Measurements from ENCODE around the gene RSPRY1.

RSPRY1 gene

DNA sequence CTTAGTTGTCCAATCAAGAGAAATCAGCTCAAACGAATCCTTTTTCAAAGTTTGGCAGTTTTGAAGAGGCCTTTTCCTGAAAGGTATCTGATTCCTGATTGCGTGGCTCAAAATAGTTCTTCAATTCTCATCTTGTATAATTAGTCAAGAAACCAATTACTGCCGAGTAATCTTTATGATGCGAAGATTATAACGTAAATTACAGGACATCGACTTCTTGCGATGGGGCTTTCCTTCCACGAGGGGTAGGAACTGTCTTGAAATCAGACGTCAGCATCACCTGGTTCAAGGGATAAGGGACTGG lies 58.3 kb downstream of the RSPRY1 start:
- TF ChIP-seq, protein P1, sequence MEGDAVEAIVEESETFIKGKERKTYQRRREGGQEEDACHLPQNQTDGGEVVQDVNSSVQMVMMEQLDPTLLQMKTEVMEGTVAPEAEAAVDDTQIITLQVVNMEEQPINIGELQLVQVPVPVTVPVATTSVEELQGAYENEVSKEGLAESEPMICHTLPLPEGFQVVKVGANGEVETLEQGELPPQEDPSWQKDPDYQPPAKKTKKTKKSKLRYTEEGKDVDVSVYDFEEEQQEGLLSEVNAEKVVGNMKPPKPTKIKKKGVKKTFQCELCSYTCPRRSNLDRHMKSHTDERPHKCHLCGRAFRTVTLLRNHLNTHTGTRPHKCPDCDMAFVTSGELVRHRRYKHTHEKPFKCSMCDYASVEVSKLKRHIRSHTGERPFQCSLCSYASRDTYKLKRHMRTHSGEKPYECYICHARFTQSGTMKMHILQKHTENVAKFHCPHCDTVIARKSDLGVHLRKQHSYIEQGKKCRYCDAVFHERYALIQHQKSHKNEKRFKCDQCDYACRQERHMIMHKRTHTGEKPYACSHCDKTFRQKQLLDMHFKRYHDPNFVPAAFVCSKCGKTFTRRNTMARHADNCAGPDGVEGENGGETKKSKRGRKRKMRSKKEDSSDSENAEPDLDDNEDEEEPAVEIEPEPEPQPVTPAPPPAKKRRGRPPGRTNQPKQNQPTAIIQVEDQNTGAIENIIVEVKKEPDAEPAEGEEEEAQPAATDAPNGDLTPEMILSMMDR (IDR thresholded peaks at IDR 0.05; ENCODE audit: control extremely low read depth, extremely low read depth, low read depth, missing control alignments): no peak
- DNase-seq (ENCODE audit: extremely low spot score): no peak
- POLR2A ChIA-PET: no interaction called here
- CTCF ChIA-PET: interaction anchor here (1.0 to 1.6 kb wide), 2 partner anchors 8 to 161 kb away, joined by 3 to 4 read pairs; no protein-coding TSS in a partner anchor

- TF ChIP-seq, protein P1 (IDR thresholded peaks at IDR 0.05; ENCODE audit: control extremely low read depth, extremely low read depth, low read depth, missing control alignments): no peak
- POLR2A ChIA-PET: interaction anchor here (0.9 to 1.7 kb wide), 2 partner anchors 11 to 16 kb away, joined by 3 to 10 read pairs; no protein-coding TSS in a partner anchor
- CTCF ChIA-PET: interaction anchor here (0.7 to 1.6 kb wide), 5 partner anchors 9 to 275 kb away, joined by 3 to 4 read pairs (median 3); no protein-coding TSS in a partner anchor
- peak; percentile 100 for DNase-seq (ENCODE audit: extremely low spot score)
Measured at GRCh38 chr16:57244767-57245471, 58.8 kb downstream of the RSPRY1 start, which contains the start of gene ARL2BP. Gene ARL2BP (plus strand): TSS chr16:57245259. CDS start chr16:57245368, 109 bp downstream.

DNA sequence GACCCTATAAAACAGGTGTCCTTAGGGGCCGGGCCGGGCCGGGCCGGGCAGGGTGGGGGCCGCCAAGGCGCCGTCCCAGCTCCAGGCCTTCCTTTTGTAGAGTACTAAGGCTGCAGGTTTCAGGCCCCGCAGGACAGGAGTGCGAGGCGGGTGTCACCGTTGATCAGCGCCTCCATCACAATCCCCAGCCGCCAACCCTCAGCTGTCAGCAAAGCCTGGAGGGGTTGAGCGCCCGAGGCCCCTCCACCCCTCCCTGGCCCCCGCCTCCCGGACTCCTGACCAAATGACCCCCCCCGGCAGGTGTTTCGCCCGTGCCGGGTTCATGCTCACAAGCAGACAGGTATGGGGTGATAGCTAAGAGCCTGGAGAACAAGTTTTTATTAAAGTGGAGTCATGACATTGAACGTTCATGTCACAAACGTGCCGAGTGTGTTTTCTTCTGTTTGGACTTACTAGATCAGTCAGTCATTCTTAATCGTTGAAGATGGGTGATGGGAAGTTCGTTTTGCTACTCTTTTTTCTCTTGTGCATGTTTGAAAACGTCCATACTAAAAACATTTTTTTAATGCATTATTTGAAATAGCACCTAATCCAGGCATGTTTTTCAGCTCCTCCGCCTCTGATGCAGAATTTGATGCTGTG lies 59.5 kb downstream of the RSPRY1 start:
- peak; percentile 45 for DNase-seq (ENCODE audit: extremely low spot score)
- TF ChIP-seq, protein P1 (IDR thresholded peaks at IDR 0.05; ENCODE audit: control extremely low read depth, extremely low read depth, low read depth, missing control alignments): no peak
- CTCF ChIA-PET: interaction anchor here (0.7 to 1.6 kb wide), 5 partner anchors 10 to 274 kb away, joined by 3 to 4 read pairs (median 3); no protein-coding TSS in a partner anchor
- POLR2A ChIA-PET: interaction anchor here (0.9 to 1.7 kb wide), 2 partner anchors 10 to 15 kb away, joined by 3 to 10 read pairs; no protein-coding TSS in a partner anchor

DNA sequence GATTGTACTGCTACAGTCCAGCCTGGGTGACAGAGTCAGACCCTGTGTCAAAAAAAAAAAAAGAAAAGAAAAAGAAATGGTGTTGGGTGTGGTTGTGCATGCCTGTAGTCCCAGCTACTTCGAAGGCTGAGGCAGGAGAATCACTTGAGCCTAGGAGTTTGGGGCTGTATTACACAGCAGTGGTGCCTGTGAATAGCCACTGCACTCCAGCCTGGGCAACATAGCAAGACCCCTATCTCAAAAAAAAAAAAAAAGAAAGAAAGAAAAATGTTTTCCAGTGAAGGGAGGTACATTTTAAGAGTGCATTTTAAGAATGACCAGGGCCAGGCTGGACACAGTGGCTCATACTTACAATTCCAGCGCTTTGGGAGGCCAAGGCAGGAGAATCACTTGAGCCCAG lies 65.2 kb downstream of the RSPRY1 start:
- CTCF ChIA-PET: interaction anchor here (0.7 to 1.3 kb wide), 2 partner anchors 10 to 13 kb away, joined by 3 read pairs; no protein-coding TSS in a partner anchor
- TF ChIP-seq, protein P1 (IDR thresholded peaks at IDR 0.05; ENCODE audit: control extremely low read depth, extremely low read depth, low read depth, missing control alignments): no peak
- no peak for DNase-seq (ENCODE audit: extremely low spot score)
- POLR2A ChIA-PET: no interaction called here

GRCh38 chr16:57252148-57252721 lies 66.1 kb downstream of the RSPRY1 start:
- DNase-seq (ENCODE audit: extremely low spot score): no peak
- TF ChIP-seq, protein P1 (IDR thresholded peaks at IDR 0.05; ENCODE audit: control extremely low read depth, extremely low read depth, low read depth, missing control alignments): no peak
- ChIA-PET CTCF (interaction anchor here (1.3 kb wide), 1 partner anchor 12 kb away, joined by 3 read pairs; no protein-coding TSS in a partner anchor), POLR2A (no interaction called here)

- no peak for DNase-seq (ENCODE audit: extremely low spot score)
- ChIA-PET CTCF (no interaction called here), POLR2A (no interaction called here)
- TF ChIP-seq, protein P1 (IDR thresholded peaks at IDR 0.05; ENCODE audit: control extremely low read depth, extremely low read depth, low read depth, missing control alignments): no peak
Measured at GRCh38 chr16:57253466-57253865, 67.3 kb downstream of the RSPRY1 start.

All from GM10248 (cell line).